SU-DHL-6 (cell line): Measurements from ENCODE around the gene HRG.

Experiments used
- H2AFZ ChIP-seq: fragments of 200-600 bp; sonication (generic); 2 replicates; pipeline ENCODE4 v1.6.1; 2014; ENCODE audit warnings: low read depth, mild to moderate bottlenecking, moderate library complexity, mixed read lengths, antibody characterized with exemption, low read length; ENCODE audit not compliant: severe bottlenecking
- H3F3A ChIP-seq: fragments of 200-600 bp; shearing (Covaris generic); 2 replicates; pipeline ENCODE4 v1.6.0; 2016; ENCODE audit warnings: antibody characterized with exemption, mild to moderate bottlenecking; ENCODE audit not compliant: insufficient read depth
- H3K27ac ChIP-seq: fragments of 200-600 bp; sonication (generic); 2 replicates; pipeline ENCODE4 v1.5.1; 2016; ENCODE audit warnings: low read depth, mild to moderate bottlenecking, low read length, moderate library complexity, mixed read lengths
- H3K27me3 ChIP-seq: fragments of 200-600 bp; sonication (generic), shearing (Covaris generic); 2 replicates; pipeline ENCODE4 v1.6.0; 2014; ENCODE audit warnings: mild to moderate bottlenecking, low read length
- H3K36me3 ChIP-seq: fragments of 200-600 bp; sonication (generic); 2 replicates; pipeline ENCODE4 v1.6.1; 2014; ENCODE audit warnings: mild to moderate bottlenecking, low read length, mixed read lengths
- H3K4me2 ChIP-seq: fragments of 300-600, 200-600 bp; shearing (Covaris generic), sonication (generic); 2 replicates; pipeline ENCODE4 v1.6.0; 2014; ENCODE audit warnings: low read length, low read depth, mild to moderate bottlenecking; ENCODE audit not compliant: poor library complexity, severe bottlenecking
- H3K4me3 ChIP-seq: fragments of 200-600 bp; sonication (generic); 2 replicates; pipeline ENCODE4 v1.5.1; 2014; ENCODE audit warnings: antibody characterized with exemption, low read length, mild to moderate bottlenecking, mixed read lengths; ENCODE audit not compliant: insufficient read depth, poor library complexity, severe bottlenecking
- H3K79me2 ChIP-seq: fragments of 200-600 bp; sonication (generic); 2 replicates; pipeline ENCODE4 v1.6.1; 2014; ENCODE audit warnings: mild to moderate bottlenecking, low read length, moderate library complexity; ENCODE audit not compliant: insufficient read depth
- H3K9ac ChIP-seq: fragments of 200-600 bp; sonication (generic); 2 replicates; pipeline ENCODE4 v1.7.0; 2014; ENCODE audit warnings: mild to moderate bottlenecking, low read length
- H3K9me2 ChIP-seq: fragments of 200-600 bp; sonication (generic); replicated peaks from 2 replicates; pipeline ENCODE4 v1.6.1; 2014; ENCODE audit warnings: low read length; ENCODE audit not compliant: insufficient read depth
- H3K9me3 ChIP-seq: fragments of 200-600 bp; sonication (generic); 2 replicates; pipeline ENCODE4 v1.6.1; 2014; ENCODE audit warnings: low read length, mixed read lengths; ENCODE audit not compliant: insufficient read depth
- H4K20me1 ChIP-seq: fragments of 200-600 bp; sonication (generic); 2 replicates; pipeline ENCODE4 v1.6.1; 2014; ENCODE audit warnings: low read depth, mild to moderate bottlenecking, antibody characterized with exemption, low read length, moderate library complexity, mixed read lengths
- CTCF ChIP-seq: fragments of 200-600 bp; sonication (generic); IDR thresholded peaks from one replicate; pipeline ENCODE4 v1.5.1; 2017; ENCODE audit warnings: antibody characterized with exemption, mild to moderate bottlenecking, low read length, moderate library complexity; ENCODE audit not compliant: insufficient read depth, poor library complexity, severe bottlenecking
- EZH2phosphoT487 ChIP-seq: fragments of 200-600 bp; sonication (generic), shearing (Covaris generic); conservative IDR thresholded peaks from 2 replicates; pipeline ENCODE4 v1.6.1; 2018; ENCODE audit warnings: mild to moderate bottlenecking, antibody characterized with exemption, low read length, moderate library complexity, mixed read lengths

Gene HRG

GRCh38 chr3:186670155-186670554, 4.3 kb downstream of the HRG start:
- H3K36me3 ChIP-seq, result no peaks in the 10 kb centered on the region
- no peak overlapping the region for H3K4me2 ChIP-seq
- no peaks in the 10 kb centered on the region for H3K79me2 ChIP-seq
- no peak overlapping the region for H3K9ac ChIP-seq
- no peaks in the 10 kb centered on the region for H3K27me3 ChIP-seq
- no peaks in the 10 kb centered on the region for H3F3A ChIP-seq
- no peaks in the 10 kb centered on the region for H4K20me1 ChIP-seq
- no peak for TF ChIP-seq CTCF
- TF ChIP-seq EZH2phosphoT487, result no peak
- no peaks in the 10 kb centered on the region for H3K9me2 ChIP-seq
- no peaks in the 10 kb centered on the region for H3K9me3 ChIP-seq
- no peak overlapping the region for H3K27ac ChIP-seq
- H2AFZ ChIP-seq, result no peak overlapping the region
- H3K4me3 ChIP-seq, result no peak overlapping the region

- no peaks in the 10 kb centered on the region for H3K36me3 ChIP-seq
- no peak overlapping the region for H3K9ac ChIP-seq
- H3K27ac ChIP-seq, result no peak overlapping the region
- H3K9me2 ChIP-seq, result no peaks in the 10 kb centered on the region
- H4K20me1 ChIP-seq, result no peaks in the 10 kb centered on the region
- H3K4me3 ChIP-seq, result no peak overlapping the region
- H2AFZ ChIP-seq, result no peak overlapping the region
- TF ChIP-seq EZH2phosphoT487 (no peak), CTCF (no peak)
- no peaks in the 10 kb centered on the region for H3F3A ChIP-seq
- no peaks in the 10 kb centered on the region for H3K9me3 ChIP-seq
- H3K4me2 ChIP-seq, result no peak overlapping the region
- no peaks in the 10 kb centered on the region for H3K79me2 ChIP-seq
- no peaks in the 10 kb centered on the region for H3K27me3 ChIP-seq
Measured at GRCh38 chr3:186671051-186671450, 5.2 kb downstream of the HRG start.

GRCh38 chr3:186678604-186679003, 12.8 kb downstream of the HRG start:
- Histone ChIP-seq H3K9ac (no peak overlapping the region), H3F3A (no peaks in the 10 kb centered on the region), H3K36me3 (no peaks in the 10 kb centered on the region), H4K20me1 (no peaks in the 10 kb centered on the region), H3K79me2 (no peaks in the 10 kb centered on the region), H3K4me2 (no peak overlapping the region), H3K4me3 (no peak overlapping the region), H3K27ac (no peak overlapping the region), H2AFZ (no peak overlapping the region), H3K9me3 (no peaks in the 10 kb centered on the region), H3K9me2 (no peaks in the 10 kb centered on the region), H3K27me3 (no peaks in the 10 kb centered on the region)
- TF ChIP-seq CTCF, result no peak

- Histone ChIP-seq H3K9me2 (no peaks in the 10 kb centered on the region), H3K27me3 (no peaks in the 10 kb centered on the region)
- TF ChIP-seq EZH2phosphoT487, result no peak
- no peak for TF ChIP-seq CTCF
Measured at GRCh38 chr3:186679151-186679550, 13.3 kb downstream of the HRG start.

More at GRCh38 chr3:186679151-186679550, 13.3 kb downstream of the HRG start:
- Histone ChIP-seq H3K4me3 (no peak overlapping the region), H3K79me2 (no peaks in the 10 kb centered on the region), H2AFZ (no peak overlapping the region), H3K9ac (no peak overlapping the region), H4K20me1 (no peaks in the 10 kb centered on the region), H3K9me3 (no peaks in the 10 kb centered on the region), H3K36me3 (no peaks in the 10 kb centered on the region), H3K27ac (no peak overlapping the region), H3K4me2 (no peak overlapping the region), H3F3A (no peaks in the 10 kb centered on the region)
